IMR-90 (cell line): ENCODE data around the gene CTXN3. TPM values are rescaled to one million over a fixed set of nuclear protein-coding genes. Genes with fewer than 3 reads are reported as not detected.

ENCODE experiments used
- ATAC-seq: fragments of 200-7000 bp; cut with Tn5 transposase; 2 replicates; pipeline ENCODE4 v1.9.1; 2020; ENCODE audit warnings: low read depth, mild to moderate bottlenecking, moderate library complexity
- BruUV-seq: library from RNA; stranded (reverse); fragments of 400-500 nt; replicated peaks from 2 replicates; lab custom pipeline; 2021; lab: Mats Ljungman, UMichigan
- CTCF ChIA-PET: fragments of 300-600 bp; formaldehyde crosslinking; extraction: SDS; loops from one replicate; lab custom pipeline; 2021; ENCODE audit warnings: antibody characterized with exemption; lab: Yijun Ruan, JAX
- POLR2A ChIA-PET: fragments of 300-600 bp; sonication (Branson Sonifier 250); formaldehyde crosslinking; loops from one replicate; lab custom pipeline; 2022; ENCODE audit warnings: antibody characterized with exemption; ENCODE audit not compliant: unreplicated experiment; lab: Charles Lee
- DNase-seq: peaks from one replicate; pipeline ENCODE4 v3.0.0; 2013
- H2AFZ ChIP-seq: replicated peaks from 2 replicates; pipeline ENCODE3; 2013; ENCODE audit warnings: low read length, mild to moderate bottlenecking; ENCODE audit not compliant: poor library complexity
- H2AK5ac ChIP-seq: 2 replicates; pipeline ENCODE4 v1.6.1; 2013; ENCODE audit warnings: low read depth, low read length, inconsistent platforms
- H2AK9ac ChIP-seq: replicated peaks from 2 replicates; pipeline ENCODE3; 2013; ENCODE audit warnings: mild to moderate bottlenecking, low read depth, low read length, moderate library complexity; ENCODE audit not compliant: poor library complexity
- H2BK120ac ChIP-seq: 2 replicates; pipeline ENCODE4 v1.6.1; 2013; ENCODE audit warnings: low read depth, low read length, inconsistent platforms
- H2BK15ac ChIP-seq: 3 replicates; pipeline ENCODE4 v1.6.1; 2013; ENCODE audit warnings: low read depth, low read length, inconsistent platforms
- H2BK20ac ChIP-seq: 2 replicates; pipeline ENCODE4 v1.6.1; 2013; ENCODE audit warnings: low read depth, mild to moderate bottlenecking, inconsistent platforms, low read length, moderate library complexity
- H2BK5ac ChIP-seq: 2 replicates; pipeline ENCODE4 v1.6.1; 2013; ENCODE audit warnings: mild to moderate bottlenecking, low read depth, low read length, inconsistent platforms; ENCODE audit not compliant: poor library complexity, severe bottlenecking
- H3K14ac ChIP-seq: replicated peaks from 2 replicates; pipeline ENCODE4 v1.6.1; 2013; ENCODE audit warnings: low read depth, low read length, inconsistent platforms
- H3K18ac ChIP-seq: 2 replicates; pipeline ENCODE4 v1.6.1; 2013; ENCODE audit warnings: low read depth, low read length, control low read depth
- H3K23ac ChIP-seq: 2 replicates; pipeline ENCODE4 v1.6.1; 2013; ENCODE audit warnings: low read depth, low read length, inconsistent platforms
- H3K27ac ChIP-seq: 2 replicates; pipeline ENCODE4 v1.5.1; 2013; ENCODE audit warnings: mild to moderate bottlenecking, control low read depth, low read length; ENCODE audit not compliant: insufficient read depth
- H3K27me3 ChIP-seq: 2 replicates; pipeline ENCODE4 v1.6.1; 2013; ENCODE audit warnings: low read length; ENCODE audit not compliant: control insufficient read depth, insufficient read depth
- H3K36me3 ChIP-seq: 2 replicates; pipeline ENCODE4 v1.6.1; 2013; ENCODE audit warnings: low read length, mixed read lengths; ENCODE audit not compliant: control insufficient read depth, insufficient read depth
- H3K4ac ChIP-seq: 2 replicates; pipeline ENCODE4 v1.6.1; 2013; ENCODE audit warnings: low read depth, low read length, inconsistent platforms
- H3K4me1 ChIP-seq: 2 replicates; pipeline ENCODE4 v1.6.1; 2013; ENCODE audit warnings: low read length, mixed read lengths; ENCODE audit not compliant: control insufficient read depth, insufficient read depth
- H3K4me2 ChIP-seq: 2 replicates; pipeline ENCODE4 v1.6.1; 2013; ENCODE audit warnings: low read depth, mild to moderate bottlenecking, control low read depth, low read length, moderate library complexity
- H3K4me3 ChIP-seq: 2 replicates; pipeline ENCODE4 v1.5.1; 2013; ENCODE audit warnings: low read depth, mild to moderate bottlenecking, control low read depth, low read length, moderate library complexity; ENCODE audit not compliant: insufficient read depth
- H3K56ac ChIP-seq: 2 replicates; pipeline ENCODE4 v1.6.1; 2013; ENCODE audit warnings: low read length, inconsistent platforms; ENCODE audit not compliant: insufficient read depth; ENCODE audit errors: extremely low read depth
- H3K79me1 ChIP-seq, 2 experiments: 2 replicates each; pipeline ENCODE4 v1.6.1; 2013; ENCODE audit warnings: low read length in 2 of 2, inconsistent platforms in 1 of 2, low read depth in 1 of 2
- H3K9ac ChIP-seq: 2 replicates; pipeline ENCODE4 v1.6.1; 2013; ENCODE audit warnings: low read depth, low read length, control low read depth
- H3K9me1 ChIP-seq: 2 replicates; pipeline ENCODE4 v1.6.1; 2013; ENCODE audit warnings: low read length, inconsistent platforms; ENCODE audit not compliant: insufficient read depth
- H3K9me3 ChIP-seq: 2 replicates; pipeline ENCODE4 v1.6.1; 2013; ENCODE audit warnings: low read length; ENCODE audit not compliant: control insufficient read depth, insufficient read depth
- H4K20me1 ChIP-seq: 2 replicates; pipeline ENCODE4 v1.6.1; 2013; ENCODE audit warnings: low read length, inconsistent platforms; ENCODE audit not compliant: insufficient read depth
- H4K5ac ChIP-seq: 2 replicates; pipeline ENCODE4 v1.6.1; 2013; ENCODE audit warnings: mild to moderate bottlenecking, low read depth, low read length, control low read depth
- H4K8ac ChIP-seq, 2 experiments: 2 replicates each; pipeline ENCODE4 v1.6.1; 2013; ENCODE audit warnings: low read depth in 2 of 2, low read length in 2 of 2, control low read depth in 1 of 2, inconsistent platforms in 1 of 2
- H4K91ac ChIP-seq: 2 replicates; pipeline ENCODE4 v1.6.1; 2013; ENCODE audit warnings: low read depth, low read length, inconsistent platforms; ENCODE audit not compliant: insufficient read depth
- CEBPB ChIP-seq: IDR thresholded peaks from 2 replicates; pipeline ENCODE4 v1.6.1; 2012; ENCODE audit warnings: low read depth, low read length, improper control_type of control experiment
- CHD1 ChIP-seq: IDR thresholded peaks from 2 replicates; pipeline ENCODE4 v1.6.1; 2012; ENCODE audit warnings: low read depth, low read length, improper control_type of control experiment
- CTCF ChIP-seq: conservative IDR thresholded peaks from 2 replicates; pipeline ENCODE4 v1.5.1; 2012; ENCODE audit warnings: mild to moderate bottlenecking, low read depth, low read length, improper control_type of control experiment
- FOS ChIP-seq: fragments of 150-350 bp; IDR thresholded peaks from 2 replicates; pipeline ENCODE4 v1.6.1; 2016; ENCODE audit warnings: low read depth, low read length
- MAFK ChIP-seq: IDR thresholded peaks from 2 replicates; pipeline ENCODE4 v1.6.1; 2012; ENCODE audit warnings: low read depth, low read length, improper control_type of control experiment
- MAZ ChIP-seq: IDR thresholded peaks from 2 replicates; pipeline ENCODE4 v1.6.1; 2012; ENCODE audit warnings: low read depth, mild to moderate bottlenecking, low read length, improper control_type of control experiment, moderate library complexity, borderline replicate concordance
- MXI1 ChIP-seq: IDR thresholded peaks from 2 replicates; pipeline ENCODE4 v1.6.1; 2012; ENCODE audit warnings: low read depth, mild to moderate bottlenecking, low read length, moderate library complexity, borderline replicate concordance
- NFE2L2 ChIP-seq: fragments of 150-350 bp; IDR thresholded peaks from 2 replicates; pipeline ENCODE4 v1.6.1; 2016; ENCODE audit warnings: low read depth, mild to moderate bottlenecking, low read length
- POLR2A ChIP-seq: IDR thresholded peaks from 2 replicates; pipeline ENCODE4 v1.6.1; 2012; ENCODE audit warnings: mild to moderate bottlenecking, low read depth, low read length
- RAD21 ChIP-seq: IDR thresholded peaks from 2 replicates; pipeline ENCODE4 v1.6.1; 2012; ENCODE audit warnings: low read length, improper control_type of control experiment
- RCOR1 ChIP-seq: IDR thresholded peaks from 2 replicates; pipeline ENCODE4 v1.6.1; 2012; ENCODE audit warnings: mild to moderate bottlenecking, low read length, improper control_type of control experiment; ENCODE audit not compliant: insufficient replicate concordance
- RFX5 ChIP-seq: IDR thresholded peaks from 2 replicates; pipeline ENCODE4 v1.8.0; 2012; ENCODE audit warnings: low read depth, mild to moderate bottlenecking, low read length, moderate library complexity
- SMC3 ChIP-seq: fragments of 150-350 bp; IDR thresholded peaks from 2 replicates; pipeline ENCODE4 v1.6.1; 2016; ENCODE audit warnings: low read depth, mild to moderate bottlenecking, antibody characterized with exemption, low read length, moderate library complexity
- USF2 ChIP-seq: fragments of 150-350 bp; IDR thresholded peaks from 2 replicates; pipeline ENCODE4 v1.6.1; 2017; ENCODE audit warnings: mild to moderate bottlenecking, antibody characterized with exemption, low read length, low read depth
- dilution Hi-C: fragments of 300-500 bp; cut with HindIII; formaldehyde crosslinking; loops from one replicate; pipeline ENCODE4 v1.14.3; 2018; ENCODE audit warnings: low sequenced_read_pairs; ENCODE audit not compliant: unreplicated experiment
- in situ Hi-C: fragments of 300-500 bp; cut with MboI; formaldehyde crosslinking; loops from 3 replicates; pipeline ENCODE4 v1.14.3; 2019; ENCODE audit warnings: low sequenced_read_pairs, inconsistent platforms, mixed read lengths
- intact Hi-C: fragments of 100-400 bp; cut with micrococcal nuclease; formaldehyde crosslinking; loops from 2 replicates; pipeline ENCODE4 v1.10.0; 2022
- polyA plus RNA-seq, 3 experiments: library from polyadenylated mRNA; depleted of rRNA; stranded (reverse); fragments of >200 nt; gene quantifications; 2 replicates each; pipeline ENCODE4 v1.2.3, GENCODE V29; 2012; ENCODE audit warnings: low replicate concordance in 1 of 3
- total RNA-seq: library from RNA; depleted of rRNA; stranded (reverse); fragments of >200 nt; gene quantifications from 2 replicates; pipeline ENCODE4 v1.2.3, GENCODE V29; 2012
- TF ChIP-seq, protein P1 (sequence below): fragments of 150-350 bp; IDR thresholded peaks from 2 replicates; pipeline ENCODE4 v1.6.1; 2016; ENCODE audit warnings: low read depth, mild to moderate bottlenecking, low read length, moderate library complexity, borderline replicate concordance

The CTXN3 gene
- total and polyA plus RNA-seq, 2 of the 4 experiments (the other 2 are of a cell fraction), result not detected

GRCh38 chr5:127686424-127686823 is 37.5 kb downstream of the CTXN3 start:
- Histone ChIP-seq H3K4ac (no peak overlapping the region), H4K8ac (no peak overlapping the region), H3K27ac (no peak overlapping the region), H2AFZ (no peak overlapping the region), H3K36me3 (no peaks in the 10 kb centered on the region), H3K14ac (no peak overlapping the region), H3K27me3 (no peaks in the 10 kb centered on the region), H3K56ac (no peak overlapping the region), H3K9me1 (no peaks in the 10 kb centered on the region), H4K91ac (no peak overlapping the region), H3K4me3 (no peak overlapping the region), H3K79me1 (no peaks in the 10 kb centered on the region), H2AK9ac (no peak overlapping the region), H2BK20ac (no peak overlapping the region), H3K4me2 (no peak overlapping the region), H3K23ac (no peak overlapping the region), H2BK5ac (no peak overlapping the region), H3K9me3 (no peaks in the 10 kb centered on the region), H2BK15ac (no peak overlapping the region), H3K18ac (no peak overlapping the region), H3K9ac (no peak overlapping the region), H4K5ac (no peak overlapping the region), H4K20me1 (no peaks in the 10 kb centered on the region), H2BK120ac (no peak overlapping the region), H3K4me1 (no peaks in the 10 kb centered on the region), H2AK5ac (no peak overlapping the region)
- ChIA-PET CTCF (no interaction called here), POLR2A (no interaction called here)
- intact Hi-C loops (no loop called here), in situ Hi-C loops (no loop called here), dilution Hi-C loops (no loop called here)
- DNase-seq, result no peak
- no TSS peak for BruUV-seq
- TF ChIP-seq RCOR1 (no peak), MAFK (no peak), RAD21 (no peak), RFX5 (no peak), SMC3 (no peak), FOS (no peak), CEBPB (no peak), MAZ (no peak), USF2 (no peak), POLR2A (no peak), CTCF (no peak), NFE2L2 (no peak), CHD1 (no peak), MXI1 (no peak)
- TF ChIP-seq, protein P1, sequence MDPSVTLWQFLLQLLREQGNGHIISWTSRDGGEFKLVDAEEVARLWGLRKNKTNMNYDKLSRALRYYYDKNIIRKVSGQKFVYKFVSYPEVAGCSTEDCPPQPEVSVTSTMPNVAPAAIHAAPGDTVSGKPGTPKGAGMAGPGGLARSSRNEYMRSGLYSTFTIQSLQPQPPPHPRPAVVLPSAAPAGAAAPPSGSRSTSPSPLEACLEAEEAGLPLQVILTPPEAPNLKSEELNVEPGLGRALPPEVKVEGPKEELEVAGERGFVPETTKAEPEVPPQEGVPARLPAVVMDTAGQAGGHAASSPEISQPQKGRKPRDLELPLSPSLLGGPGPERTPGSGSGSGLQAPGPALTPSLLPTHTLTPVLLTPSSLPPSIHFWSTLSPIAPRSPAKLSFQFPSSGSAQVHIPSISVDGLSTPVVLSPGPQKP, result no peak
- ATAC-seq, result no peak
